PC-9 (cell line): ENCODE data around the gene C6orf118. TPM values are rescaled to one million over a fixed set of nuclear protein-coding genes. Genes with fewer than 3 reads are reported as not detected.

Source experiments
- BruUV-seq: library from RNA; stranded (reverse); fragments of 400-500 nt; replicated peaks from 2 replicates; lab custom pipeline; 2021; lab: Mats Ljungman, UMichigan
- CTCF ChIA-PET: fragments of 300-600 bp; sonication (Branson Sonifier 250); formaldehyde crosslinking; loops from one replicate; lab custom pipeline; 2022; ENCODE audit warnings: antibody characterized with exemption; lab: Charles Lee
- POLR2A ChIA-PET: fragments of 300-600 bp; sonication (Branson Sonifier 250); formaldehyde crosslinking; loops from one replicate; lab custom pipeline; 2022; ENCODE audit warnings: antibody characterized with exemption; ENCODE audit not compliant: unreplicated experiment; lab: Charles Lee
- DNase-seq, 2 experiments: peaks; one replicate each; pipeline versions ENCODE4 v3.0.0 to v3.0.0-alpha.2; 2015 to 2022; ENCODE audit warnings: mixed read lengths in 1 of 2
- H2AFZ ChIP-seq: fragments of 200-600 bp; sonication (generic); 2 replicates; pipeline ENCODE4 v1.8.1; 2017; ENCODE audit warnings: antibody characterized with exemption
- H3F3A ChIP-seq: fragments of 200-600 bp; sonication (generic); 2 replicates; pipeline ENCODE4 v1.8.1; 2017; ENCODE audit warnings: antibody characterized with exemption, mild to moderate bottlenecking, low read depth; ENCODE audit not compliant: insufficient read depth
- H3K27ac ChIP-seq: fragments of 200-600 bp; sonication (generic); 2 replicates; pipeline ENCODE4 v1.6.1; 2016; ENCODE audit warnings: mixed run types
- H3K27me3 ChIP-seq: fragments of 200-600 bp; sonication (generic); 2 replicates; pipeline ENCODE4 v1.6.1; 2016; ENCODE audit warnings: low read depth, mixed run types; ENCODE audit not compliant: insufficient read depth
- H3K36me3 ChIP-seq: fragments of 200-600 bp; sonication (generic); 2 replicates; pipeline ENCODE4 v1.6.1; 2016; ENCODE audit warnings: low read depth, mixed run types
- H3K4me1 ChIP-seq: fragments of 200-600 bp; sonication (generic); replicated peaks from 2 replicates; pipeline ENCODE4 v1.6.1; 2016; ENCODE audit warnings: mixed run types; ENCODE audit not compliant: insufficient read depth
- H3K4me2 ChIP-seq: fragments of 200-600 bp; sonication (generic); 2 replicates; pipeline ENCODE4 v1.6.1; 2017; ENCODE audit warnings: mixed run types
- H3K4me3 ChIP-seq: fragments of 200-600 bp; sonication (generic); 2 replicates; pipeline ENCODE4 v1.6.1; 2016; ENCODE audit warnings: mixed run types
- H3K79me2 ChIP-seq: fragments of 200-600 bp; sonication (generic); 2 replicates; pipeline ENCODE4 v1.6.1; 2017; ENCODE audit warnings: low read depth, mixed run types
- H3K9me2 ChIP-seq: fragments of 200-600 bp; sonication (generic); 2 replicates; pipeline ENCODE4 v1.8.1; 2017; ENCODE audit warnings: mild to moderate bottlenecking; ENCODE audit not compliant: insufficient read depth
- H3K9me3 ChIP-seq: fragments of 200-600 bp; sonication (generic); 2 replicates; pipeline ENCODE4 v1.8.1; 2016; ENCODE audit warnings: low read depth; ENCODE audit not compliant: insufficient read depth
- H4K20me1 ChIP-seq: fragments of 200-600 bp; sonication (generic); 2 replicates; pipeline ENCODE4 v1.8.1; 2017; ENCODE audit not compliant: insufficient read depth
- EZH2 ChIP-seq: fragments of 200-600 bp; sonication (generic); IDR thresholded peaks from 2 replicates; pipeline ENCODE4 v1.8.0; 2017; ENCODE audit warnings: antibody characterized with exemption, low read depth
- intact Hi-C: fragments of 100-400 bp; cut with micrococcal nuclease; formaldehyde crosslinking; loops from one replicate; pipeline ENCODE4 v1.10.0; 2022; ENCODE audit not compliant: unreplicated experiment
- total RNA-seq: library from RNA; stranded (reverse); gene quantifications from 2 replicates; pipeline ENCODE4 v1.2.3, GENCODE V29; 2021
- TF ChIP-seq, protein P1 (sequence below): fragments of 200-600 bp; sonication (generic); conservative IDR thresholded peaks from 2 replicates; pipeline ENCODE4 v1.6.1; 2017; ENCODE audit warnings: mixed run types, antibody characterized with exemption, mild to moderate bottlenecking, moderate library complexity

C6orf118 gene
- total RNA-seq, 1 experiment from 2014 or later, result not detected

DNA sequence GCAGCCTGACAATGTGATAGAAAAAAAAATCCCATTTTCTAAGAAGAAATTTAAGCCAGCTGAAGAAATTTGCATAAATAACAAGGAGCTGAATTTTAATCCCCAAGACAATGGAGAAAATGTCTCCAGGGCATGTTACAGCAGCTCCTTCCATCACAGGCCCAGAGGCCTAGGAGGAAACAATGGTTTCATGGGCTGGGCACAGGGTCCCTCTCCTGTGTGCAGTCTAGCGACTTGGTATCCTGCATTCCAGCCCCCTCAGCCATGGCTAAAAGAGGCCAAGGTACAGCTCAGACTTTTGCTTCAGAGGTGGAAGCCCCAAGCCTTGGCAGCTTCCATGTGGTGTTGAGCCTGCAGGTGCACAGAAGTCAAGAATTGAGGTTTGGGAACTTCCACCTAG is 73.1 kb downstream of the C6orf118 start:
- H3K27me3 ChIP-seq, result peaks cover 2% of the 10 kb centered on the region; the same call in 1 of the 2 replicates
- H3K9me3 ChIP-seq, result 0 out of 2 replicates have a peak, but pooled peaks cover 3% of the 10 kb centered on the region
- intact Hi-C loops, result no loop called here
- no peaks in the 10 kb centered on the region for H4K20me1 ChIP-seq
- no peaks in the 10 kb centered on the region for H3K4me1 ChIP-seq
- DNase-seq, result no peak
- no peak overlapping the region for H2AFZ ChIP-seq
- ChIA-PET POLR2A (no interaction called here), CTCF (no interaction called here)
- no TSS peak for BruUV-seq
- no peaks in the 10 kb centered on the region for H3K79me2 ChIP-seq
- H3F3A ChIP-seq, result no peaks in the 10 kb centered on the region
- no peak overlapping the region for H3K4me2 ChIP-seq
- H3K36me3 ChIP-seq, result no peaks in the 10 kb centered on the region
- no peak overlapping the region for H3K27ac ChIP-seq
- no peaks in the 10 kb centered on the region for H3K9me2 ChIP-seq
- H3K4me3 ChIP-seq, result no peak overlapping the region
- TF ChIP-seq, protein P1, sequence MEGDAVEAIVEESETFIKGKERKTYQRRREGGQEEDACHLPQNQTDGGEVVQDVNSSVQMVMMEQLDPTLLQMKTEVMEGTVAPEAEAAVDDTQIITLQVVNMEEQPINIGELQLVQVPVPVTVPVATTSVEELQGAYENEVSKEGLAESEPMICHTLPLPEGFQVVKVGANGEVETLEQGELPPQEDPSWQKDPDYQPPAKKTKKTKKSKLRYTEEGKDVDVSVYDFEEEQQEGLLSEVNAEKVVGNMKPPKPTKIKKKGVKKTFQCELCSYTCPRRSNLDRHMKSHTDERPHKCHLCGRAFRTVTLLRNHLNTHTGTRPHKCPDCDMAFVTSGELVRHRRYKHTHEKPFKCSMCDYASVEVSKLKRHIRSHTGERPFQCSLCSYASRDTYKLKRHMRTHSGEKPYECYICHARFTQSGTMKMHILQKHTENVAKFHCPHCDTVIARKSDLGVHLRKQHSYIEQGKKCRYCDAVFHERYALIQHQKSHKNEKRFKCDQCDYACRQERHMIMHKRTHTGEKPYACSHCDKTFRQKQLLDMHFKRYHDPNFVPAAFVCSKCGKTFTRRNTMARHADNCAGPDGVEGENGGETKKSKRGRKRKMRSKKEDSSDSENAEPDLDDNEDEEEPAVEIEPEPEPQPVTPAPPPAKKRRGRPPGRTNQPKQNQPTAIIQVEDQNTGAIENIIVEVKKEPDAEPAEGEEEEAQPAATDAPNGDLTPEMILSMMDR, result no peak
- no peak for TF ChIP-seq EZH2

DNA sequence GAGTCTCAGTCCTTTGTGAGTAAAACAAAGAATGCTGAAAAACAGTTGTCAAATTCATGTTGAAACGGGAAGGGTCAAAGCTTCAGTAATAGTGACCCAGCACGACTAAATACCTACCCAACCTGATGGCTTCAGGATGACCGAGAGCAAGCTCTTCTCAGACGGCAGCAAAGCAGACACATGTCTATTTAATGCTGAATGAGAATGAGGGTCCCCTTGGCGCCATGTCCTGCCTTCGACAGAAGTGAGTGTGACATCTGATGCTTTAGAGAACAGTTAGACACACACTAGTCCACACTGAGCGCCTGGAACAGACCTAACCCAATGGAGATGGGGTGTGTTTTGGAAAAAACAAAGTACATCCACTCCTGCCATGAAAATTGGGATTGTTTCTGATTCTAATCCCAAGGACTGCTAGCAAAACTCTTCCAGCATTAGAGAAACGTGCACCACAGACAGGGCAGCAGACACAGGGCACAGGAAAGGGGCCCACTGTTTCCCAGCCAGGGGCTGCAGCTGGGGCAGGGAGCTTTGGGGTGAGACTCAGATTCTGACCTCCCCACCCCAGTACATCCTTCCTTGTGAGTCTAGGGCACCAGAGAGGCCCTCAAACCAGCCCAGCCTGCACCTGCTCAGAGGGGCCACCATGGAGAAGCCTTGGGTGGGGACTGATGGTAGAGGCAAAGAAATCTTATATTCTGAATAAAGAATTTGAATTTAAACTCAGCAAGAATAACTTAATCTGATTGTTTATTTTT is 76.5 kb downstream of the C6orf118 start:
- Histone ChIP-seq H3K4me1 (no peaks in the 10 kb centered on the region), H3K27me3 (peaks cover 15% of the 10 kb centered on the region), H3K4me3 (no peak overlapping the region), H2AFZ (no peak overlapping the region), H3K79me2 (no peaks in the 10 kb centered on the region), H3K4me2 (no peak overlapping the region), H3K36me3 (no peaks in the 10 kb centered on the region), H3K27ac (no peak overlapping the region), H3F3A (no peaks in the 10 kb centered on the region), H3K9me2 (no peaks in the 10 kb centered on the region), H3K9me3 (no peaks in the 10 kb centered on the region), H4K20me1 (no peaks in the 10 kb centered on the region)
- ChIA-PET CTCF (no interaction called here), POLR2A (no interaction called here)
- intact Hi-C loops, result no loop called here
- DNase-seq, result no peak
- TF ChIP-seq, protein P1, result no peak
- TF ChIP-seq EZH2, result no peak
- BruUV-seq, result no TSS peak

DNA sequence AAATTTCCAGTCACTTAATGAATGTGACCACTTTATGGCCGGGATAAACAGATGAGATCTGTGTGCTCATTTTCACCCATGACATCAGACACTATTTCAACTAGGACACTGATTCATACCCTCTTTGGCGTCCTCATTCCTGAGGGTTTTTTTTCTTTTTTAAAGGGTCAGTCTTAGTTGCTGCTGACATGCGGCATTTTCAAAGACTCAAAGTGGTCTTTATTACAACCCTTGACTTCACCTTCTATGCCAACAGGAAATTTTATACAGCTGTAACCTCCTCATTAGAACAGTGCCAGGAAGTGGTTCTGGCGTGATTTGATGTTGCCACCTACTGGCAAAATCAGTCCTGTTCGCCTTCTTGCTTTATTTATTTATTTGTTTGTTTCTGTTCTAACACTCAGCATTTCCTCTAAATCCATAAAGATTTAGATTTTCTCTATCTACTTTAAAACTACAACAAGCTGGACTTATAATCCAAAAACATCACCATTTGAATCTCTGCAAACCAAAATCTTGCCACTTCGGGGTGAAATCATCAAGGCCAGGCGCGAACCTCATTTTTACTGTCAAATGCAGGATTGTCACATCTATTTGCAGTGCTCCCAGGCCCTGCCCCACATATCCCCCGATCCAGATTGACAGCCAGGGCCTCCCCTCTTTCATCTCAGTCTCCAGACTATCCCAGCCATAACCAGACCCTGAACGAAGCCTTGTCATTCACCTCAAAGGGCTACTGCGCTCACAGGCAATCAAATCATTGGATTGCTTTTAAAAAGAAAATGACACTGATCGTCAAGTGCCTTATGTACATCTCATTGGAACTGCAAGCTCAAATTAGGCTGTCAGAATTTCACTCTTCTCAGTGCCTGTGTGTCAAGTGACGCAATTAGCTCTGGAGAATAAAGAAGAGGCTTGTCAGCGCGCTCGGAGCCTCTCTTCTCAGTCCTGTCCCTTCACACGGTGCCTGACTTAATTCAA is 77.5 kb downstream of the C6orf118 start:
- TF ChIP-seq, protein P1, result peak; percentile 58
- TF ChIP-seq EZH2, result no peak
- H3F3A ChIP-seq, result no peaks in the 10 kb centered on the region
- ChIA-PET POLR2A (no interaction called here), CTCF (no interaction called here)
- no TSS peak for BruUV-seq
- H4K20me1 ChIP-seq, result no peaks in the 10 kb centered on the region
- no peak overlapping the region for H3K4me2 ChIP-seq
- H3K27ac ChIP-seq, result no peak overlapping the region
- no peak overlapping the region for H3K4me3 ChIP-seq
- H3K4me1 ChIP-seq, result no peaks in the 10 kb centered on the region
- H3K36me3 ChIP-seq, result no peaks in the 10 kb centered on the region
- H3K79me2 ChIP-seq, result no peaks in the 10 kb centered on the region
- intact Hi-C loops, result no loop called here
- no peaks in the 10 kb centered on the region for H3K9me3 ChIP-seq
- peaks cover 15% of the 10 kb centered on the region for H3K27me3 ChIP-seq
- H3K9me2 ChIP-seq, result no peaks in the 10 kb centered on the region
- H2AFZ ChIP-seq, result no peak overlapping the region
- DNase-seq, result no peak
